ENCODE data around the gene NTSR2.
A peak's percentile ranks its signal among the peaks of the same experiment; 100 is the strongest.

NTSR2 gene

DNA sequence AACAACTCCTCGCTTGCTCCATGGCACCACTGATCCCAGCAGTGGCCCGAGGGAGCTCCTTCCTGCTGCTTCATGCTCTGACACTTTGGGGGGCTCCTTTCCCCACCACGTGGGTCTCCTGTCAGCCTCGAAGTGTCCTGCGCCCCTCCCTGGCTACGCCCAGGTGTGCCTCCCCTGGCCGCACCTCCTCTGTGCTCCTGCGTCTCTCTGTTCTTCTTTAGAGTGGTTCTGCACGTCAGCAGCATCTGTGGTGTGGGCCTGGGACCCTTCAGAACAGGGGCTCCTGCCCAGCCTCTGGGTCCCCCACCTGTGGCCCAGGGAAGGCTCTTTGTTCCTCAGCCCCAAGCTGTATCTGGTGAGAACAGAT, 26.7 kb upstream of the NTSR2 start:
- peak overlapping the region; percentile 2 for H2BK15ac ChIP-seq (ENCODE audit: low read length)
- H4K8ac ChIP-seq (ENCODE audit: low read depth, low read length): no peak overlapping the region
- H3K4me3 ChIP-seq (ENCODE audit: low read length in 2 of 2): no peak overlapping the region
- H2AFZ ChIP-seq (ENCODE audit: low read length): peak overlapping the region; percentile 91
- no peaks in the 10 kb centered on the region for H3K9me3 ChIP-seq (replicated peaks in 1 of 2; ENCODE audit: control insufficient read depth in 2 of 2, insufficient read depth in 1 of 2, low read depth in 1 of 2, low read length in 2 of 2)
- H2AK5ac ChIP-seq (ENCODE audit: low read depth, low read length): no peak overlapping the region
- H3K27me3 ChIP-seq (ENCODE audit: control insufficient read depth in 3 of 3, insufficient read depth in 3 of 3, low read depth in 1 of 3, low read length in 3 of 3): no peaks in the 10 kb centered on the region
- H3K27ac ChIP-seq (replicated peaks; ENCODE audit: low read length): no peak overlapping the region
- H2BK5ac ChIP-seq (ENCODE audit: low read length): no peak overlapping the region
- H2BK12ac ChIP-seq (ENCODE audit: low read length): no peak overlapping the region
- H3K9ac ChIP-seq (ENCODE audit: low read depth, low read length, poor library complexity): no peak overlapping the region
- no peak overlapping the region for H3K4me2 ChIP-seq (ENCODE audit: insufficient read depth, low read length, poor library complexity, severe bottlenecking)
- H3K4me1 ChIP-seq (ENCODE audit: control insufficient read depth in 2 of 2, insufficient read depth in 1 of 2, low read depth in 1 of 2, low read length in 2 of 2): peaks cover 7 to 18% of the 10 kb centered on the region in 2 donors
- H3K4ac ChIP-seq (ENCODE audit: low read length): no peak overlapping the region
- peak overlapping the region; percentile 31 for H3K18ac ChIP-seq (ENCODE audit: low read length)
- no peak overlapping the region for H3K14ac ChIP-seq (ENCODE audit: low read length)
- H3K23ac ChIP-seq (ENCODE audit: low read depth, low read length, poor library complexity): no peak overlapping the region
- H3K36me3 ChIP-seq (replicated peaks in 1 of 2; ENCODE audit: control insufficient read depth in 2 of 2, insufficient read depth in 2 of 2, low read length in 2 of 2): no peaks in the 10 kb centered on the region
- no peaks in the 10 kb centered on the region for H3K79me1 ChIP-seq (ENCODE audit: low read depth, low read length)
- peak overlapping the region; percentile 27 for H2BK120ac ChIP-seq (ENCODE audit: low read depth, low read length)
- no CpG with 5 or more reads among the region's 9 CpGs for WGBS, 2 donors (ENCODE audit: extremely low coverage in 2 of 2, insufficient read length in 2 of 2, insufficient replicate concordance in 1 of 2)
- no peak for DNase-seq (ENCODE audit: low spot score)
- H4K91ac ChIP-seq (ENCODE audit: low read depth, low read length, poor library complexity): no peak overlapping the region

DNA sequence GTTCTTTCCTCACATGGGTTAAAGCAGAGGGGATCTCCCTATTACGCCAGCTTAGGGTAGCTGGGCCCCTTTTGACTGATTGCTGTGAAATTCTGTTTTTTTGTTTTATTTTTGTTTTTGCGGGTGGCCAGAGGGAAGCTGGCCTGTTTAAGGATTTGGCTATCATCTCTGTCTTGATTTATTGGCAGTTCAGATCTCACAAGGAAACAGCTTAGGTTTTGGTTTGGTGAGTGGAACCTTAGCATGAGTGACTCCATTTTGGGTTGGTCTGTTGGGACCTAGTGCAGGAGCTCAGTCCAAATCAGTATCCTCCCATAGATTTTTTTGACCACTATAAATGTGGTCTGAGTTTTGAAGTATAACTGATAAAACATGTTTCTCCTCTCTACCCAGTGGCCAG, 25.6 kb upstream of the NTSR2 start:
- H4K8ac ChIP-seq (ENCODE audit: low read depth, low read length): no peak overlapping the region
- H3K18ac ChIP-seq (ENCODE audit: low read length): no peak overlapping the region

DNA sequence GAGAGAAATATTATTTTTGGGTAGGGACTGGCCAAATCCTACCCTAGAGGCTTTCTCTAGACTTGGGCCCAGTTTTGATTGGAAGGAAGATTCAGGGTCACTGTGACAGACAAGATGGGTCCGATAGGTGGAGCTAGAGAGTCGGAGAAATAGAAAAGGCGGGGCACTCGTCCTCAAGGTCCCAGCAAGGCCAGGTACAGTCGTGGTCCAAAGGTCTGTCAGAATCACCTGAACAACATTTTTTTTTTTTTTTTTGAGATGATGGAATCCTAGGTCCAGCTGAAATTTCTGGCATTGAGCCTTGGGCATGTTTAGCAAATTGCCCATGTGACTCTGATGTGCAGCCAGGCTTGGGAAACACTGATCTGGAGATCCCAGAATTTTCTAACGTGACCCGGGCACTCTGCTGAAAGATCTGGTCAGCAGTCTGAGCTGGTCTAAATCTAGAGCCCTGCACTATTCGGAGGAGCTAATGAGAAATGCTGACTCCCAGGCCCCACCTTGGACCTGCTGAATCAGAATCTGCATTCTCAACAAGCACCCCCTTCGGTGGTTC, 23.0 kb upstream of the NTSR2 start:
- H3K4ac ChIP-seq (ENCODE audit: low read length): no peak overlapping the region
- no peaks in the 10 kb centered on the region for H3K79me1 ChIP-seq (ENCODE audit: low read depth, low read length)
- H3K4me2 ChIP-seq (ENCODE audit: insufficient read depth, low read length, poor library complexity, severe bottlenecking): no peak overlapping the region
- peak; percentile 64 for DNase-seq (ENCODE audit: low spot score)
- H3K4me1 ChIP-seq (ENCODE audit: control insufficient read depth in 2 of 2, insufficient read depth in 1 of 2, low read depth in 1 of 2, low read length in 2 of 2): peaks cover 7 to 20% of the 10 kb centered on the region in 2 donors
- no CpG with 5 or more reads among the region's 9 CpGs for WGBS, 2 donors (ENCODE audit: extremely low coverage in 2 of 2, insufficient read length in 2 of 2, insufficient replicate concordance in 1 of 2)
- H4K91ac ChIP-seq (ENCODE audit: low read depth, low read length, poor library complexity): no peak overlapping the region
- no peak overlapping the region for H3K4me3 ChIP-seq (ENCODE audit: low read length in 2 of 2)
- no peak overlapping the region for H4K8ac ChIP-seq (ENCODE audit: low read depth, low read length)
- H3K14ac ChIP-seq (ENCODE audit: low read length): no peak overlapping the region
- no peak overlapping the region for H3K23ac ChIP-seq (ENCODE audit: low read depth, low read length, poor library complexity)
- no peak overlapping the region for H2AK5ac ChIP-seq (ENCODE audit: low read depth, low read length)
- H2AFZ ChIP-seq (ENCODE audit: low read length): no peak overlapping the region
- peaks cover 0 to 5% (median 0%) of the 10 kb centered on the region in 3 experiments for H3K27me3 ChIP-seq (ENCODE audit: control insufficient read depth in 3 of 3, insufficient read depth in 3 of 3, low read depth in 1 of 3, low read length in 3 of 3)
- H3K27ac ChIP-seq (replicated peaks; ENCODE audit: low read length): no peak overlapping the region
- no peak overlapping the region for H3K9ac ChIP-seq (ENCODE audit: low read depth, low read length, poor library complexity)
- no peak overlapping the region for H2BK12ac ChIP-seq (ENCODE audit: low read length)
- no peak overlapping the region for H2BK5ac ChIP-seq (ENCODE audit: low read length)
- H3K18ac ChIP-seq (ENCODE audit: low read length): no peak overlapping the region
- no peaks in the 10 kb centered on the region for H3K36me3 ChIP-seq (replicated peaks in 1 of 2; ENCODE audit: control insufficient read depth in 2 of 2, insufficient read depth in 2 of 2, low read length in 2 of 2)
- no peaks in the 10 kb centered on the region for H3K9me3 ChIP-seq (replicated peaks in 1 of 2; ENCODE audit: control insufficient read depth in 2 of 2, insufficient read depth in 1 of 2, low read depth in 1 of 2, low read length in 2 of 2)
- no peak overlapping the region for H2BK15ac ChIP-seq (ENCODE audit: low read length)
- no peak overlapping the region for H2BK120ac ChIP-seq (ENCODE audit: low read depth, low read length)

More for the DNA sequence above, 25.6 kb upstream of the NTSR2 start:
- WGBS, 2 donors (ENCODE audit: extremely low coverage in 2 of 2, insufficient read length in 2 of 2, insufficient replicate concordance in 1 of 2): no CpG with 5 or more reads among the region's 2 CpGs
- Histone ChIP-seq H2BK12ac (ENCODE audit: low read length) (no peak overlapping the region), H2BK120ac (ENCODE audit: low read depth, low read length) (no peak overlapping the region), H4K91ac (ENCODE audit: low read depth, low read length, poor library complexity) (no peak overlapping the region), H3K4ac (ENCODE audit: low read length) (no peak overlapping the region), H3K27ac (replicated peaks; ENCODE audit: low read length) (no peak overlapping the region), H3K79me1 (ENCODE audit: low read depth, low read length) (no peaks in the 10 kb centered on the region), H3K9me3 (replicated peaks in 1 of 2; ENCODE audit: control insufficient read depth in 2 of 2, insufficient read depth in 1 of 2, low read depth in 1 of 2, low read length in 2 of 2) (no peaks in the 10 kb centered on the region), H3K4me3 (ENCODE audit: low read length in 2 of 2) (no peak overlapping the region), H2BK15ac (ENCODE audit: low read length) (no peak overlapping the region), H3K14ac (ENCODE audit: low read length) (no peak overlapping the region), H2AFZ (ENCODE audit: low read length) (no peak overlapping the region), H2AK5ac (ENCODE audit: low read depth, low read length) (no peak overlapping the region), H3K27me3 (ENCODE audit: control insufficient read depth in 3 of 3, insufficient read depth in 3 of 3, low read depth in 1 of 3, low read length in 3 of 3) (peaks cover 0 to 5% (median 0%) of the 10 kb centered on the region in 3 experiments), H3K4me2 (ENCODE audit: insufficient read depth, low read length, poor library complexity, severe bottlenecking) (no peak overlapping the region), H3K9ac (ENCODE audit: low read depth, low read length, poor library complexity) (no peak overlapping the region), H3K23ac (ENCODE audit: low read depth, low read length, poor library complexity) (no peak overlapping the region), H3K4me1 (ENCODE audit: control insufficient read depth in 2 of 2, insufficient read depth in 1 of 2, low read depth in 1 of 2, low read length in 2 of 2) (peaks cover 7 to 18% of the 10 kb centered on the region in 2 donors), H3K36me3 (replicated peaks in 1 of 2; ENCODE audit: control insufficient read depth in 2 of 2, insufficient read depth in 2 of 2, low read length in 2 of 2) (no peaks in the 10 kb centered on the region), H2BK5ac (ENCODE audit: low read length) (no peak overlapping the region)
- no peak for DNase-seq (ENCODE audit: low spot score)

DNA sequence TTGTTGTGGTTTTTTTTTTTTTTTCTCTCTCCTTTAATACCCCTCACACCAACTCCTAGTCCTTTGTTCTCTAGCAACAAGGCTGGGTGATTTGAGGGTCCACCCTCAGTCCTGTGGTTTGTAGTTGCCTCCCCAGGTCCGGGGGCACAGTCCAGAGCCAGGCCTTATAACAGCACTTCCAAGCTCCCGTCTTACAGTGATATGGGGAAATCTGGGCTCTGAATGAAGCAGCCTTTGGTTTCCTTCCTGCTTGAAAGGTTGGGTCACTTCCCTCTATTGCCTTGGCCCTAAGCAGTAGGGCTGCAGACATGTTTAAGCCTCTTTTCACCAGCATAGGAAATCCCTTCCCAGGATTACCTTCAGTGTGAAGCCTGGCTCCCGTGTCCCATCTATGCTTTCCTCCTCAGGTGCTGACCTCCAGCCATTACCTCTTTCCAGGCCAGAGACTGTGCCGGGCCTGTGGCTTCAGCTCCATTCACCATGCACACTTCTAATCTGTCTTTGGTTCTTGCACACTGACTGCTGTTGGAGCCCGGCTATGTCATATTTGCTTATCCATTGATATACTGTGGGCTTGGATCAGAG, 21.2 kb upstream of the NTSR2 start:
- H2AK5ac ChIP-seq (ENCODE audit: low read depth, low read length): no peak overlapping the region

More for the DNA sequence above, 21.2 kb upstream of the NTSR2 start:
- H3K18ac ChIP-seq (ENCODE audit: low read length): no peak overlapping the region
- H3K36me3 ChIP-seq (replicated peaks in 1 of 2; ENCODE audit: control insufficient read depth in 2 of 2, insufficient read depth in 2 of 2, low read length in 2 of 2): no peaks in the 10 kb centered on the region
- H2BK5ac ChIP-seq (ENCODE audit: low read length): no peak overlapping the region
- no CpG with 5 or more reads among the region's 5 CpGs for WGBS, 2 donors (ENCODE audit: extremely low coverage in 2 of 2, insufficient read length in 2 of 2, insufficient replicate concordance in 1 of 2)
- DNase-seq (ENCODE audit: low spot score): no peak
- no peak overlapping the region for H3K4me2 ChIP-seq (ENCODE audit: insufficient read depth, low read length, poor library complexity, severe bottlenecking)
- no peak overlapping the region for H3K27ac ChIP-seq (replicated peaks; ENCODE audit: low read length)
- H3K27me3 ChIP-seq (ENCODE audit: control insufficient read depth in 3 of 3, insufficient read depth in 3 of 3, low read depth in 1 of 3, low read length in 3 of 3): peaks cover 0 to 22% (median 0%) of the 10 kb centered on the region in 3 experiments
- H4K91ac ChIP-seq (ENCODE audit: low read depth, low read length, poor library complexity): no peak overlapping the region
- H3K9me3 ChIP-seq (replicated peaks in 1 of 2; ENCODE audit: control insufficient read depth in 2 of 2, insufficient read depth in 1 of 2, low read depth in 1 of 2, low read length in 2 of 2): no peaks in the 10 kb centered on the region
- H2BK15ac ChIP-seq (ENCODE audit: low read length): no peak overlapping the region
- no peaks in the 10 kb centered on the region for H3K79me1 ChIP-seq (ENCODE audit: low read depth, low read length)
- no peak overlapping the region for H3K9ac ChIP-seq (ENCODE audit: low read depth, low read length, poor library complexity)
- no peak overlapping the region for H2BK12ac ChIP-seq (ENCODE audit: low read length)
- H3K23ac ChIP-seq (ENCODE audit: low read depth, low read length, poor library complexity): no peak overlapping the region
- no peak overlapping the region for H3K4ac ChIP-seq (ENCODE audit: low read length)
- no peak overlapping the region for H2BK120ac ChIP-seq (ENCODE audit: low read depth, low read length)
- H4K8ac ChIP-seq (ENCODE audit: low read depth, low read length): no peak overlapping the region
- H3K14ac ChIP-seq (ENCODE audit: low read length): no peak overlapping the region
- no peak overlapping the region for H2AFZ ChIP-seq (ENCODE audit: low read length)
- no peak overlapping the region for H3K4me3 ChIP-seq (ENCODE audit: low read length in 2 of 2)
- peaks cover 0 to 5% of the 10 kb centered on the region in 2 donors for H3K4me1 ChIP-seq (ENCODE audit: control insufficient read depth in 2 of 2, insufficient read depth in 1 of 2, low read depth in 1 of 2, low read length in 2 of 2)

Measured in neuronal stem cell (in vitro differentiated cells).